Germinal center (tissue), 1 donor: ENCODE results near the gene CDYL.
"Not testable (repeated sequence)": the region's sequence is repeated elsewhere in the genome, so short reads cannot be mapped to it uniquely, and the experiment has no call there.

ENCODE experiments used
- DNase-seq: peaks from one replicate; pipeline ENCODE4 v3.0.0; 2012; ENCODE audit warnings: mixed read lengths, low spot score

The CDYL gene

DNA sequence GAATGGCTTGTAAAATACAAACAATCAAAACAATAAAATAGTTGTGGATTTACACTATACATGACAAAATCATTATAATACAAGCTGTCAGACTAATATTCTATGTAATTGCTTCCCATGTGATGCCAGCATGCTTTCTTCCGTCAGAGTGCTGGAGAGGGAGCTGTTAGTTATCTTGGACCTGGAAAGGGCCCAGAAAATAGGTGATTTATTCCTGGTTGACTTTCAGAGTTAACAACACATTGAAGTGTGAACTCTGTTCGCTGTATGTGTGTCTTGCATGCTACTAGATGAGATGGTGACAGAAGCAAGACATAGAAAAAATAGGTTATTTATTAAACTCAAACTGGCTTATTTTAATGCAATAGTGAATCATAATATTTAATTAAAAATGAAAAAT lies 70.2 kb downstream of the CDYL start:
- no peak for DNase-seq

- no peak for DNase-seq
Measured at GRCh38 chr6:4848382-4849068, 72.3 kb downstream of the CDYL start.

GRCh38 chr6:4849226-4850022 lies 73.2 kb downstream of the CDYL start:
- DNase-seq: no peak

GRCh38 chr6:4851035-4851434 lies 74.8 kb downstream of the CDYL start:
- no peak for DNase-seq

DNA sequence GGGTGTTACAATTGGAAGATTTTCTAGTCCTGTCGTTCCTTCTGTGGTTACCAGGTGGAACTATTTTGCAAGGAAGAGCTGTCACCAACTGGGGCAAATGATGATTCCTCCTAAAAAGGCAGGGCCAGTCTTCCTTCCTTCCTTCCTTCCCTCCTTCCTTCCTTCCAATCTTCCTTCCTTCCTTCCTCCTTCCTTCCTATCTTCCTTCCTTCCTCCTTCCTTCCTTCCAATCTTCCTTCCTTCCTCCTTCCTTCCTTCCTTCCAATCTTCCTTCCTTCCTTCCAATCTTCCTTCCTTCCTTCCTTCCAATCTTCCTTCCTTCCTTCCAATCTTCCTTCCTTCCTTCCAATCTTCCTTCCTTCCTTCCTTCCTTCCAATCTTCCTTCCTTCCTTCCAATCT lies 76.0 kb downstream of the CDYL start:
- not testable (repeated sequence) for DNase-seq

DNA sequence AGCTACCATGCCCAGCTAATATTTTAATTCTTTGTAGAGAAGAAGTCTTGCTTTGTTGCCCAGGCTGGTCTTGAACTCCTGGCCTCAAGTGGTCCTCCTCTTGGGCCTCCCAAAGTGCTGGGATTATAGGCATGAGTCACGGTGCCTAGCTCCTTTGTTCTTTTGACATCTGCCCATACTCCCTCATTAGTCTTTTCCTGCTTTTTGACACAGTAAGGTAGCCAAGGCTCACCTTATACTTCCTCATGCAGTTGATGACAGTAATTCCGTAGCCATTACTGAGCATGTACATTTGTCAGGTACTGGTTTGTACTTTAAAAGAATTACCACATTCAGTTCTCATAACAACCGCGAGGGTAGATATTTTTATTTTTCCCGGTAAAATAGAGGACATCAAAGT lies 76.7 kb downstream of the CDYL start:
- DNase-seq: no peak

DNA sequence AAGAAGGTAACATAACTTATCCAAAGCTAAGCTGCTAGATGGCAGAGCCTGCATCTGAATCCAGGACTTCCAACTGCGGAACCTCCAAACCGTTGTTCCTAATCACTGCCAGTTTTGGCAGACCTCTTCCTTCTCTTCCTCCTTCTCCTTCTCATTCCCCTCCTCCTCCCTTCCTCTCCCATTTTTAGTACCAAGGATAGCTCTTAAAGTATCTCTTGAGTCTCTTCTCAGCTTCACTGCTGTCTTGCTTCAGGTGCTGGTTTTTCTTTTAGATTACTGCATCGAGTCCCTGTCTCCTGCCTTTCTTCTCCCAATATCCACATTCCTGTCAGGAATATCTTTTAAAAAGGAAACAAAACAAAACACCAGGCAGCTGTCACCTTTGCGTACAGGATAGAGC lies 77.1 kb downstream of the CDYL start:
- DNase-seq: no peak

GRCh38 chr6:4853782-4854511 lies 77.7 kb downstream of the CDYL start:
- no peak for DNase-seq

DNA sequence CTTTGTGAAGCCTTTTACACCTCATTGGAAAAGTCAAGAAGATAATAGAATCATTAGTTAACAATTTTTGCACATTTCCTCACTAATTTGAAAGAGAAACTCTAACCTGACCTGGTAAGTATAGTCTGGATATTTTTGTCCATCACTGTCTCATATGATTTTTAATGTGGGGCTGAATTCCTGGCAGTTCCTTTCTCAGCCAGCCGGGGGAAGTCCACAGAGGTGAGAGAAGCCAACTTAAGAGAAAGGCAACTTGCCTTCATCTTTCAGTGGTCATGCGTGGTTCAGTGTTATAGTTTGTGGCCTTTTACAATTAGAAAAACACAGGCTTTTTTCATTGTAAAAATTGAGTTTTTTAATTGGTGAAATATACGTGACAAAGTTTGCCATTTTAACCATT lies 80.6 kb downstream of the CDYL start:
- DNase-seq: no peak

GRCh38 chr6:4858194-4859015 lies 82.2 kb downstream of the CDYL start:
- no peak for DNase-seq

DNA sequence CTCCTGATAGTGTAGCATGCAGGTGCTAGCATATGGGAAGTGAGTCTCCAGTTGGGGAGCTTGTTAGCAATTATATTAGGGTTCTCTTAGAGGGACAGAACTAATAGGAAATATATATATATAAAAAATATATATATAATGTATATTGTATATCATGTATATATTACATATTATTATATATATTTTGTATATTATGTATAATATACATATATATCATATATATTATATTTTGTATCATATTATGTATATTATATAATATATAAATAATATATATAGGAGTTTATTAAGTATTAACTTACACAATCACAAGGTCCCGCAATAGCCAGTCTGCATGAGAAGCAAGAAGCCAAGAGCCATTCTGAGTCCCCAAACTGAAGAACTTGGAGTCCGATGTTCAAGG lies 84.2 kb downstream of the CDYL start:
- DNase-seq: no peak

DNA sequence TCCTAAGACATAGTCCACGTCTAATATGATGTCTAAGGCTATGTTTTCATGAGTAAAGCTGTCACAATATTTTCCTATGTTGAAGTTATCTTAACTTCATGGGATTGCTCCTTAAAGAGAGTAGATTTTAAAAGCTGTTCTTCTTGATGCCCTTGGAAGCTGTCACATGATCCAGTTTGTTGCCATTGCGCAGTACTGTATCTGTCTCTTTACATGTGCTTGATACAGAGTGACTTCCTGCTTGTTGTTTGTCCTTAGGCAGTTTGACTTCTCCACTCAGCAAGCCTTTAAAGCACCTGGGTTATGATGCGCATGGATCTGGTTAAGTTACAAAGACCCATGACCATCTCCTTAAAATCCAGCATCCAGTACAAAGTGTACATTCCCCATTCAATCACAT lies 85.4 kb downstream of the CDYL start:
- no peak for DNase-seq

DNA sequence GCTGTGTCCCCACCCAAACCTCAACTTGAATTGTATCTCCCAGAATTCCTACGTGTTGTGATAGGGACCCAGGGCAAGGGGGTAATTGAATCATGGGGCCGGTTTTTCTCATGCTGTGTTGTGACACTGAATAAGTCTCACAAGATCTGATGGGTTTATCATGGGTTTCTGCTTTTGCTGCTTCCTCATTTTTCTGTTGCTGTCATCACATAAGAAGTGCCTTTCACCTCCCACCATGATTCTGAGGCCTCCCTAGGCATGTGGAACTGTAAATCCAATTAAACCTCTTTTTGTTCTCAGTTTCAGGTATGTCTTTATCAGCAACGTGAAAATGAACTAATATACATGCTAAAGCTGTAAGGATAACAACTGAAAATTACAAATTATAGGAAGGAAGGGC lies 88.3 kb downstream of the CDYL start:
- no peak for DNase-seq

DNA sequence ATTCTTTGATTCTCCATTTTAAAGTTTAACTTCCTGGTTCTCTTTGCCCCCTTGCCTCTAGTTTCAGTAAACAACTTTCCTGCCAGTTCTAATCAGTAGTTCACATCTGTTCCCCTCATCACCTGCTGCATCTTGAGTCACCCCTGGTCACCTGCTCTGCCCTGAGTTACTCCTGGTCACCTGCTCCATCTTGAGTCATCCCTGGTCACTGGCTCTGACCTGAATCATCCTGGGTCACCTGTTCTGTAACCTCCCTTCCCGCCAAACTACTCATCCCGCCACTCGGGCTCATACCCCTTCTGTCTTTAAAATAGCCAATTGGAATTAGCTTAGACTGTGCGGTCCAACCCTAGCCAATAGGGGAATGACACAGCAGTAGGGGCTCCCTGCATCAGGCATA lies 88.8 kb downstream of the CDYL start:
- DNase-seq: not testable (repeated sequence)

DNA sequence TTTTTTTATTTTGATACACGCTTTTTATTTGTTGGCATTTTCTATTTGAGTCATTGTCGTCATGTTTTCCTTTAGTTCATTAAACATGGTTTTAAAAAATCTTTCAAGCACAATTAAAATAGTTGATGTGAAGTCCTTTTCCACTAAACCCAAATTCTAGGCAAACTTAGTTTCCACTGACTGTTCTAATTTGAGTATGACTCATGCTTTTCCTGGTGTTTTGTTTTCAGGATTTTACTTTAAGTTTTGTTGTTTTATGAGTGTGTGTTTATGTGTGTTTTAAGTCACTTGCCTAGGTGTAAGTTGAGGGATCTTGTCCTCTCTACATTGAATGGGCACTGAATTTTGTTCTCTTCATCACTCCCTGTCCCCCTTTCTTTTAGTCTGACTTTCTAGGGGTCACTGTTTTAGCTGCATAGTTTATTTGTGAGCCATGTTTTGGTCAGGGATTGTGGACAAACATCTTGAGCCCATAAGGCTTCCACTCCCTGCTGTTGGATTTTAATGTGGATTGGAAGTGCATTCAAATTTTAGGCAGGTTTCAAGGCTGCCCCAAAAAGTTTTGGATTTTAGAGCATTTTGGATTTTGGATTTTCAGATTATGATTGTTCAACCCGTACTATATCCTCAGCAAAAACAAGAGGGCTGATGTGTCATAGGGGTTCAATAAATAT lies 94.8 kb downstream of the CDYL start:
- no peak for DNase-seq

GRCh38 chr6:4871825-4872224 lies 95.6 kb downstream of the CDYL start:
- no peak for DNase-seq

GRCh38 chr6:4872841-4873240 lies 96.6 kb downstream of the CDYL start:
- DNase-seq: no peak

GRCh38 chr6:4873928-4874327 lies 97.7 kb downstream of the CDYL start:
- DNase-seq: no peak

- no peak for DNase-seq
Measured at GRCh38 chr6:4879741-4880275, 103.6 kb downstream of the CDYL start.

DNA sequence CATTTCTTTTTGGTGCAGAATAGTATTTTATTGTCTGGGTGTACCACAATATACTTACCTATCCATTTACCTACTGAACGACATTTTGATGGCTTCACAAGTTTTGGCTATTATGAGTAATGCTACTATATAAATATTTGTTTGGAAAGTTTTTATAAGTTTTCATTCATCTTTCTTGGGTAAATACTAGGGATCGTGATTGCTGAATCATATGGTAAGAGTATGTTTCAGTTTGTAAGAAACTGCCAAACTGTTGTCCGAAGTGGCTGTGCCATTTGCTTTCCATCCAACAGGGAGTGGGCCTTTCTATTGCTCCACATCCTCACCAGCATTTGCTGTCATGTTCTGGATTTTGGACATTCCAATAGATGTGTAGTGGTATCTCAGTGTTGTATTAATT lies 104.2 kb downstream of the CDYL start:
- no peak for DNase-seq

- DNase-seq: no peak
Measured at GRCh38 chr6:4883298-4883697, 107.1 kb downstream of the CDYL start.
